Sigmoid colon (tissue), 7 donors: ENCODE measurements around the gene ZNF512B. TPM values are rescaled to one million over a fixed set of nuclear protein-coding genes. Genes with fewer than 3 reads are reported as not detected.
A peak's percentile ranks its signal among the peaks of the same experiment; 100 is the strongest.

Source experiments
- DNase-seq: peaks from one replicate; pipeline ENCODE4 v3.0.0-alpha.2; 2019
- H3K27ac ChIP-seq, 4 donors: fragments of 200-600 bp; sonication (generic); one replicate each; pipeline ENCODE4 v1.5.1; 2016 to 2019; ENCODE audit warnings: mild to moderate bottlenecking in 1 of 4
- H3K27me3 ChIP-seq, 3 donors: fragments of 200-600 bp; sonication (generic); one replicate each; pipeline ENCODE4 v1.5.1; 2019; ENCODE audit warnings: mild to moderate bottlenecking in 1 of 3
- H3K36me3 ChIP-seq, 4 donors: fragments of 200-600 bp; sonication (generic); one replicate each; pipeline ENCODE4 v1.5.1; 2016 to 2019
- H3K4me1 ChIP-seq, 4 donors: fragments of 200-600 bp; sonication (generic); one replicate each; pipeline ENCODE4 v1.5.1; 2017 to 2019
- H3K4me3 ChIP-seq, 4 donors: fragments of 200-600 bp; sonication (generic); one replicate each; pipeline ENCODE4 v1.5.1; 2017 to 2019; ENCODE audit warnings: mild to moderate bottlenecking in 2 of 4, moderate library complexity in 1 of 4
- H3K9me3 ChIP-seq, 4 donors: fragments of 200-600 bp in 3 of 4; sonication (generic) in 3 of 4; one replicate each; pipeline versions ENCODE4 v1.5.1 to v1.6.1; 2013 to 2019
- CTCF ChIP-seq, 4 experiments: fragments of 450-650 bp in 3 of 4; fragments of 200-600 bp in 1 of 4; IDR thresholded peaks; one replicate each; pipeline ENCODE4 v1.5.1; 2016 to 2019; ENCODE audit warnings: antibody characterized with exemption in 4 of 4, mild to moderate bottlenecking in 3 of 4, moderate library complexity in 2 of 4
- EP300 ChIP-seq, 4 donors: sonication (generic); formaldehyde crosslinking; IDR thresholded peaks; one replicate each; pipeline ENCODE4 v1.6.1; 2017; ENCODE audit warnings: antibody characterized with exemption in 4 of 4
- POLR2A ChIP-seq, 2 donors: fragments of 450-650 bp; IDR thresholded peaks; one replicate each; pipeline ENCODE4 v1.6.1; 2016; ENCODE audit warnings: antibody characterized with exemption in 2 of 2, mild to moderate bottlenecking in 2 of 2, moderate library complexity in 2 of 2
- POLR2AphosphoS5 ChIP-seq, 4 donors: sonication (generic); formaldehyde crosslinking; IDR thresholded peaks; one replicate each; pipeline ENCODE4 v1.6.1; 2017; ENCODE audit warnings: antibody characterized with exemption in 4 of 4
- WGBS, 2 donors: extraction: QIAGEN DNeasy Blood & Tissue Kit; methylation state at CpG; one replicate each; pipeline ENCODE4 v1.1.7; 2013; 5-methylcytosine and 5-hydroxymethylcytosine counted together
- intact Hi-C: fragments of 100-400 bp; cut with DNase I; formaldehyde crosslinking; loops from one replicate; pipeline ENCODE4 v1.15.1; 2023
- polyA plus RNA-seq, 3 donors: library from polyadenylated mRNA; stranded (reverse); fragments of 200-250 nt; gene quantifications; one replicate each; pipeline ENCODE4 v1.2.3, GENCODE V29; 2013
- total RNA-seq, 4 donors: library from RNA; depleted of rRNA; stranded (reverse); fragments of >200 nt; gene quantifications; one replicate each; pipeline ENCODE4 v1.1.0, GENCODE V29; 2016
- donor health status: healthy with polysubstance abuse.
- donor health status: Bipolar disorder and iron deficiency.
- donor health status: healthy.

The ZNF512B gene
- total and polyA plus RNA-seq, 7 donors, result 0.23 to 10.8 (median 5.5) TPM

GRCh38 chr20:63970714-63971431, 1.1 kb upstream of the ZNF512B start:
- no peak for DNase-seq
- H3K4me1 ChIP-seq, result peaks cover 0 to 28% (median 24%) of the 10 kb centered on the region in 4 donors
- H3K36me3 ChIP-seq, result peaks cover 0 to 15% (median 10%) of the 10 kb centered on the region in 4 donors
- H3K27ac ChIP-seq, result peak overlapping the region in 1 of 4 donors; percentile 48
- intact Hi-C loops, result loop anchor here (5.0 to 10.0 kb wide), 4 partner anchors 194 to 756 kb away; partner anchors contain the start of genes PPDPF, RTEL1, STMN3 and YTHDF1
- TF ChIP-seq POLR2A (IDR thresholded peaks at IDR 0.05) (no peak), CTCF (IDR thresholded peaks at IDR 0.05) (no peak)
- H3K9me3 ChIP-seq, result no peaks in the 10 kb centered on the region
- H3K27me3 ChIP-seq, result no peaks in the 10 kb centered on the region
- no peak overlapping the region for H3K4me3 ChIP-seq
- 82 to 95% methylated on average over 5 of the region's 5 CpGs for whole genome bisulfite sequencing, 2 donors

GRCh38 chr20:63968928-63969760, 586 bp downstream of the ZNF512B start:
- WGBS, 2 donors, result 3 to 10% methylated on average over 70 of the region's 70 CpGs
- peaks cover 0 to 19% (median 12%) of the 10 kb centered on the region in 4 donors for H3K36me3 ChIP-seq
- intact Hi-C loops, result no loop called here
- DNase-seq, result peak; percentile 63
- no peaks in the 10 kb centered on the region for H3K9me3 ChIP-seq
- no peaks in the 10 kb centered on the region for H3K27me3 ChIP-seq
- no peak for TF ChIP-seq POLR2A (IDR thresholded peaks at IDR 0.05)
- TF ChIP-seq POLR2AphosphoS5 (IDR thresholded peaks at IDR 0.05), result no peak
- no peak for TF ChIP-seq EP300 (IDR thresholded peaks at IDR 0.05)
- no peak for TF ChIP-seq CTCF (IDR thresholded peaks at IDR 0.05)
- H3K4me1 ChIP-seq, result peaks cover 0 to 27% (median 23%) of the 10 kb centered on the region in 4 donors
- H3K4me3 ChIP-seq, result peak overlapping the region; percentile 46 to 73 (median 68)
- H3K27ac ChIP-seq, result peak overlapping the region; percentile 48 to 81 (median 77)

- peaks cover 0 to 19% (median 18%) of the 10 kb centered on the region in 4 donors for H3K4me1 ChIP-seq
- peaks cover 0 to 27% (median 16%) of the 10 kb centered on the region in 4 donors for H3K36me3 ChIP-seq
- intact Hi-C loops, result no loop called here
- WGBS, 2 donors, result 81 to 88% methylated on average over 14 of the region's 14 CpGs
- peak overlapping the region; percentile 46 to 73 (median 68) for H3K4me3 ChIP-seq
- TF ChIP-seq EP300 (IDR thresholded peaks at IDR 0.05), result no peak
- TF ChIP-seq POLR2AphosphoS5 (IDR thresholded peaks at IDR 0.05), result no peak
- TF ChIP-seq CTCF (IDR thresholded peaks at IDR 0.05), result no peak
- TF ChIP-seq POLR2A (IDR thresholded peaks at IDR 0.05), result no peak
- H3K9me3 ChIP-seq, result no peaks in the 10 kb centered on the region
- peak; percentile 70 for DNase-seq
- no peaks in the 10 kb centered on the region for H3K27me3 ChIP-seq
- peak overlapping the region; percentile 48 to 81 (median 77) for H3K27ac ChIP-seq
Measured at GRCh38 chr20:63968136-63968927, 1.4 kb downstream of the ZNF512B start.

- WGBS, 2 donors, result 91 to 95% methylated on average over 28 of the region's 28 CpGs
- peaks cover 0 to 19% (median 17%) of the 10 kb centered on the region in 4 donors for H3K4me1 ChIP-seq
- peak; percentile 60 for DNase-seq
Measured at GRCh38 chr20:63967330-63968135, 2.2 kb downstream of the ZNF512B start.

More at GRCh38 chr20:63967330-63968135, 2.2 kb downstream of the ZNF512B start:
- H3K4me3 ChIP-seq, result no peak overlapping the region
- intact Hi-C loops, result no loop called here
- H3K36me3 ChIP-seq, result peaks cover 0 to 35% (median 22%) of the 10 kb centered on the region in 4 donors
- no peaks in the 10 kb centered on the region for H3K27me3 ChIP-seq
- no peak overlapping the region for H3K27ac ChIP-seq
- H3K9me3 ChIP-seq, result no peaks in the 10 kb centered on the region
- no peak for TF ChIP-seq POLR2AphosphoS5 (IDR thresholded peaks at IDR 0.05)
- no peak for TF ChIP-seq POLR2A (IDR thresholded peaks at IDR 0.05)
- TF ChIP-seq EP300 (IDR thresholded peaks at IDR 0.05), result no peak
- TF ChIP-seq CTCF (IDR thresholded peaks at IDR 0.05), result no peak
